HCT116 (cell line): ENCODE measurements around the gene POLA2. TPM values are rescaled to one million over a fixed set of nuclear protein-coding genes. Genes with fewer than 3 reads are reported as not detected.
A peak's percentile ranks its signal among the peaks of the same experiment; 100 is the strongest.
"Not testable (repeated sequence)": the region's sequence is repeated elsewhere in the genome, so short reads cannot be mapped to it uniquely, and the experiment has no call there.

Experiments used
- ATAC-seq: fragments of 200-7000 bp; cut with Tn5 transposase; 2 replicates; pipeline ENCODE4 v1.9.1; 2020; ENCODE audit warnings: mild to moderate bottlenecking, moderate library complexity
- BruUV-seq: library from RNA; stranded (reverse); fragments of 400-500 nt; replicated peaks from 2 replicates; lab custom pipeline; 2021; lab: Mats Ljungman, UMichigan
- CTCF ChIA-PET: fragments of 300-600 bp; sonication (Branson Sonifier 250); formaldehyde crosslinking; loops from one replicate; lab custom pipeline; 2021; ENCODE audit warnings: antibody characterized with exemption; lab: Charles Lee
- POLR2A ChIA-PET: fragments of 300-600, 350-600 bp; sonication (Branson Sonifier 250); formaldehyde crosslinking; loops from one replicate; lab custom pipeline; 2021; ENCODE audit warnings: antibody characterized with exemption; lab: Charles Lee
- RAD21 ChIA-PET, 2 experiments: fragments of 300-600 bp; sonication (Branson Sonifier 250); formaldehyde crosslinking; loops; one replicate each; lab custom pipeline; 2023; ENCODE audit warnings: low total read pairs in 2 of 2; ENCODE audit not compliant: uncharacterized antibody in 2 of 2, unreplicated experiment in 2 of 2, low non-redundant PET in 1 of 2; lab: Charles Lee
- DNase-seq: peaks from one replicate; pipeline ENCODE4 v3.0.0-alpha.2; 2010; ENCODE audit warnings: low read depth, low spot score
- H2AFZ ChIP-seq: fragments of 200-600 bp; shearing (Covaris generic), sonication (generic); 2 replicates; pipeline ENCODE4 v1.6.1; 2017; ENCODE audit warnings: low read depth, mixed run types, mixed read lengths, antibody characterized with exemption, low read length; ENCODE audit not compliant: poor library complexity, severe bottlenecking
- H3K27ac ChIP-seq: 2 replicates; pipeline ENCODE4 v1.5.1; 2012; ENCODE audit warnings: low read depth, low read length
- H3K27me3 ChIP-seq: fragments of 200-600 bp; sonication (generic); 2 replicates; pipeline ENCODE4 v1.6.1; 2016; ENCODE audit warnings: mixed run types, low read length, mixed read lengths; ENCODE audit not compliant: insufficient read depth
- H3K36me3 ChIP-seq, 2 experiments: fragments of 200-500 bp in 1 of 2; fragments of 200-600 bp in 1 of 2; sonication (Bioruptor generic) in 1 of 2; sonication (generic) in 1 of 2; 2 replicates each; pipeline versions ENCODE4 v1.5.1 to v1.6.1; 2014 to 2016; ENCODE audit warnings: low read length in 2 of 2, inconsistent platforms in 1 of 2, mixed read lengths in 1 of 2, mixed run types in 1 of 2; ENCODE audit not compliant: insufficient read depth in 2 of 2, control insufficient read depth in 1 of 2
- H3K4me1 ChIP-seq, 2 experiments: fragments of 200-600 bp in 1 of 2; sonication (generic) in 1 of 2; 2 replicates each; pipeline versions ENCODE4 v1.5.1 to v1.6.1; 2012 to 2017; ENCODE audit warnings: low read length in 2 of 2, inconsistent platforms in 1 of 2, mild to moderate bottlenecking in 1 of 2, mixed read lengths in 1 of 2, mixed run types in 1 of 2, moderate library complexity in 1 of 2; ENCODE audit not compliant: insufficient read depth in 2 of 2, control insufficient read depth in 1 of 2
- H3K4me2 ChIP-seq: fragments of 200-600 bp; sonication (generic); 2 replicates; pipeline ENCODE4 v1.6.1; 2017; ENCODE audit warnings: mixed run types, low read length, mixed read lengths
- H3K4me3 ChIP-seq, 2 experiments: fragments of 200-600 bp in 1 of 2; sonication (generic) in 1 of 2; replicated peaks in 1 of 2; 2 replicates each; pipeline ENCODE4 v1.5.1; 2011 to 2016; ENCODE audit warnings: low read length in 2 of 2, control low read depth in 1 of 2, low read depth in 1 of 2, mild to moderate bottlenecking in 1 of 2, mixed read lengths in 1 of 2, mixed run types in 1 of 2
- H3K79me2 ChIP-seq: fragments of 200-600 bp; sonication (generic); 2 replicates; pipeline ENCODE4 v1.6.1; 2017; ENCODE audit warnings: mild to moderate bottlenecking, mixed run types, low read length, moderate library complexity, mixed read lengths; ENCODE audit not compliant: insufficient read depth
- H3K9ac ChIP-seq: fragments of 200-600 bp; sonication (generic); 2 replicates; pipeline ENCODE4 v1.6.1; 2016; ENCODE audit warnings: low read length, mixed read lengths
- H3K9me2 ChIP-seq: fragments of 200-600 bp; sonication (generic), shearing (Covaris generic); 2 replicates; pipeline ENCODE4 v1.6.1; 2017; ENCODE audit warnings: mixed run types, mild to moderate bottlenecking, moderate library complexity; ENCODE audit not compliant: insufficient read depth
- H3K9me3 ChIP-seq, 2 experiments: fragments of 200-500 bp in 1 of 2; fragments of 200-600 bp in 1 of 2; sonication (Bioruptor generic) in 1 of 2; sonication (generic) in 1 of 2; 2 replicates each; pipeline ENCODE4 v1.6.1; 2014 to 2017; ENCODE audit warnings: low read length in 2 of 2, mixed read lengths in 2 of 2, inconsistent platforms in 1 of 2, low read depth in 1 of 2, mild to moderate bottlenecking in 1 of 2, mixed run types in 1 of 2, moderate library complexity in 1 of 2; ENCODE audit not compliant: control insufficient read depth in 1 of 2, insufficient read depth in 1 of 2
- H4K20me1 ChIP-seq: fragments of 200-600 bp; sonication (generic), shearing (Covaris generic); 2 replicates; pipeline ENCODE4 v1.6.1; 2017; ENCODE audit warnings: mixed run types, mild to moderate bottlenecking, moderate library complexity; ENCODE audit not compliant: insufficient read depth
- ATF3 ChIP-seq: IDR thresholded peaks from 2 replicates; pipeline ENCODE4 v1.6.1; 2012
- CBX3 ChIP-seq: IDR thresholded peaks from 2 replicates; pipeline ENCODE4 v1.6.1; 2012; ENCODE audit warnings: low read depth
- CEBPB ChIP-seq: IDR thresholded peaks from 2 replicates; pipeline ENCODE4 v1.6.1; 2012; ENCODE audit warnings: low read depth
- EGR1 ChIP-seq: IDR thresholded peaks from 2 replicates; pipeline ENCODE4 v1.6.1; 2012; ENCODE audit warnings: low read depth
- EZH2 ChIP-seq: fragments of 200-600 bp; sonication (generic); IDR thresholded peaks from 2 replicates; pipeline ENCODE4 v1.6.1; 2017; ENCODE audit warnings: antibody characterized with exemption, mixed run types
- EZH2phosphoT487 ChIP-seq: fragments of 200-600 bp; IDR thresholded peaks from 2 replicates; pipeline ENCODE4 v1.6.1; 2018; ENCODE audit warnings: antibody characterized with exemption, borderline replicate concordance
- FOSL1 ChIP-seq: IDR thresholded peaks from 2 replicates; pipeline ENCODE4 v1.6.1; 2012; ENCODE audit warnings: low read depth
- JUND ChIP-seq: IDR thresholded peaks from 2 replicates; pipeline ENCODE4 v1.6.1; 2012
- MAX ChIP-seq: IDR thresholded peaks from 2 replicates; pipeline ENCODE4 v1.6.1; 2012
- POLR2A ChIP-seq: IDR thresholded peaks from 2 replicates; pipeline ENCODE4 v1.7.0; 2011; ENCODE audit warnings: borderline replicate concordance; ENCODE audit not compliant: insufficient read depth, insufficient read length; ENCODE audit errors: extremely low read depth
- POLR2AphosphoS5 ChIP-seq: IDR thresholded peaks from 2 replicates; pipeline ENCODE4 v1.6.1; 2011; ENCODE audit warnings: mild to moderate bottlenecking, low read depth, low read length, moderate library complexity
- RAD21 ChIP-seq: IDR thresholded peaks from 2 replicates; pipeline ENCODE4 v1.6.1; 2012; ENCODE audit warnings: low read depth, mild to moderate bottlenecking
- REST ChIP-seq: IDR thresholded peaks from 2 replicates; pipeline ENCODE4 v1.6.1; 2012; ENCODE audit warnings: low read depth
- SIN3A ChIP-seq: IDR thresholded peaks from 2 replicates; pipeline ENCODE4 v1.6.1; 2012; ENCODE audit warnings: low read depth
- SP1 ChIP-seq: IDR thresholded peaks from 2 replicates; pipeline ENCODE4 v1.6.1; 2012; ENCODE audit warnings: low read depth
- SRF ChIP-seq: IDR thresholded peaks from 2 replicates; pipeline ENCODE4 v1.6.1; 2012; ENCODE audit warnings: low read depth
- TCF7L2 ChIP-seq: IDR thresholded peaks from 2 replicates; pipeline ENCODE4 v1.7.0; 2011; ENCODE audit warnings: borderline replicate concordance, inconsistent platforms; ENCODE audit not compliant: insufficient read depth, insufficient read length; ENCODE audit errors: extremely low read depth
- YY1 ChIP-seq: IDR thresholded peaks from 2 replicates; pipeline ENCODE4 v1.6.1; 2011; ENCODE audit warnings: low read length, low read depth, moderate library complexity, mild to moderate bottlenecking; ENCODE audit not compliant: insufficient replicate concordance; ENCODE audit errors: extremely low read depth
- ZFX ChIP-seq: fragments of 450-650 bp; IDR thresholded peaks from 2 replicates; pipeline ENCODE4 v1.6.1; 2017
- ZNF274 ChIP-seq: fragments of 200-500 bp; sonication (Bioruptor generic); IDR thresholded peaks from 2 replicates; pipeline ENCODE4 v1.6.1; 2014; ENCODE audit warnings: mild to moderate bottlenecking, low read depth, low read length, inconsistent platforms
- intact Hi-C: fragments of 100-400 bp; cut with micrococcal nuclease; formaldehyde crosslinking; loops from 2 replicates; pipeline ENCODE4 v1.10.0; 2022
- total RNA-seq: library from RNA; stranded (reverse); gene quantifications from one replicate; pipeline ENCODE4 v1.2.1, GENCODE V29; 2021; ENCODE audit not compliant: unreplicated experiment

Gene POLA2
- total RNA-seq, 1 experiment from 2014 or later, result 20.0 TPM

- H4K20me1 ChIP-seq, result no peaks in the 10 kb centered on the region
- H3K4me1 ChIP-seq, result peaks cover 7 to 18% of the 10 kb centered on the region in 2 experiments; a peak in 3 of 4 replicates
- H3K9me2 ChIP-seq, result no peaks in the 10 kb centered on the region
- H3K79me2 ChIP-seq, result peaks cover 48% of the 10 kb centered on the region
- peak overlapping the region; percentile 93 for H3K9ac ChIP-seq
- no peaks in the 10 kb centered on the region for H3K27me3 ChIP-seq
- H3K9me3 ChIP-seq, result no peaks in the 10 kb centered on the region
- CTCF ChIA-PET, result interaction anchor here (1.1 to 2.1 kb wide), 3 partner anchors 12 to 151 kb away, joined by 4 to 12 read pairs (median 7); partner anchors contain the start of gene TM7SF2
- ATAC-seq, result no peak
- peaks cover 2 to 14% of the 10 kb centered on the region in 2 experiments; a peak in 2 of 4 replicates for H3K36me3 ChIP-seq
- TF ChIP-seq POLR2A (no peak), SIN3A (no peak), SP1 (no peak), SRF (no peak), CBX3 (no peak), ATF3 (no peak), EZH2 (no peak), ZFX (no peak), TCF7L2 (no peak), EGR1 (no peak), JUND (no peak), REST (no peak), CEBPB (no peak), EZH2phosphoT487 (no peak), FOSL1 (no peak), POLR2AphosphoS5 (no peak), RAD21 (no peak), ZNF274 (no peak), YY1 (no peak), MAX (no peak)
- TF ChIP-seq, all 23 proteins: peak for 0
- peak overlapping the region; percentile 90 for H3K27ac ChIP-seq
- TSS peak; percentile 87 for BruUV-seq
- DNase-seq, result no peak
- no peak overlapping the region for H2AFZ ChIP-seq
- intact Hi-C loops, result no loop called here
- RAD21 ChIA-PET, result no interaction called here
- H3K4me2 ChIP-seq, result peak overlapping the region; percentile 84
- POLR2A ChIA-PET, result interaction anchor here (1.0 to 2.4 kb wide), 4 partner anchors 10 to 406 kb away, joined by 4 to 10 read pairs (median 6); partner anchors contain the start of gene DPF2
- H3K4me3 ChIP-seq, result peak overlapping the region; percentile 81 to 90
These were observed 1.0 kb downstream of the POLA2 start for GRCh38 chr11:65262776-65263175.

DNA sequence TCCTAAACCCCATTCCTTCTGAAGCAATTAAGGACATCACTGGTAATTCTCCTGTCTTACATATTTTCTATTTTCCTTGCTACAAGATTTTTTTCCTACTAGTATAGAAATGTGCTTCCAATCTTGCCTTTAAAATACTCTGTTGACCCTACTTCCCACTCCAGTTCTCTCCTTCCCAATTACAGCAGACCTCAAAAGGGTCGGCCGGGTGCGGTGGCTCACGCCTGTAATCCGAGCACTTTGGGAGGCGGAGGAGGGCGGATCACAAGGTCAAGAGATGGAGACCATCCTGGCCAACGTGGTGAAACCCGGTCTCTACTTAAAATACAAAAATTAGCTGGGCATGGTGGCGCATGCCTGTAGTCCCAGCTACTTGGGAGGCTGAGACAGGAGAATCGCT, 3.0 kb downstream of the POLA2 start:
- CTCF ChIA-PET, result interaction anchor here (1.2 to 2.6 kb wide), 2 partner anchors 10 to 68 kb away, joined by 3 to 26 read pairs; no protein-coding TSS in a partner anchor
- H3K9me3 ChIP-seq, result not testable (repeated sequence)
- H3K36me3 ChIP-seq, result peaks cover 5 to 21% of the 10 kb centered on the region in 2 experiments; a peak in 2 of 4 replicates

More for the DNA sequence above, 3.0 kb downstream of the POLA2 start:
- DNase-seq, ATAC-seq, H3K9me2 ChIP-seq, intact Hi-C loops, H2AFZ ChIP-seq, H3K4me3 ChIP-seq, H3K27ac ChIP-seq, BruUV-seq, H3K9ac ChIP-seq, POLR2A ChIA-PET, H4K20me1 ChIP-seq, H3K4me2 ChIP-seq, H3K27me3 ChIP-seq: not testable (repeated sequence)
- Histone ChIP-seq H3K79me2 (peaks cover 48% of the 10 kb centered on the region), H3K4me1 (peaks cover 7 to 18% of the 10 kb centered on the region in 2 experiments; a peak in 3 of 4 replicates)
- RAD21 ChIA-PET, result interaction anchor here in 1 of 2 experiments (0.7 kb wide), 1 partner anchor 9 kb away, joined by 3 read pairs; no protein-coding TSS in a partner anchor
